Stimulated activated CD4-positive, alpha-beta T cell treated with anti-CD3 and anti-CD28 coated beads, Interleukin-15, amount 100 ng/mL, for 48 hours (primary cell): Measurements from ENCODE around the gene SLC22A24.
"Not testable (repeated sequence)": the region's sequence is repeated elsewhere in the genome, so short reads cannot be mapped to it uniquely, and the experiment has no call there.

ENCODE experiments used
- DNase-seq, 2 donors: peaks; one replicate each; pipeline ENCODE4 v3.0.0-alpha.2; 2020; ENCODE audit warnings: low read depth in 2 of 2

Gene SLC22A24

GRCh38 chr11:63144121-63144520 is at the start of gene SLC22A24:
Gene SLC22A24 (minus strand): TSS chr11:63144221. CDS start chr11:63143779, 442 bp downstream.
- no peak for DNase-seq

- no peak for DNase-seq
Measured at GRCh38 chr11:63180536-63180935, 36.5 kb upstream of the SLC22A24 start.

- no peak for DNase-seq
Measured at GRCh38 chr11:63179432-63180041, 35.5 kb upstream of the SLC22A24 start.

GRCh38 chr11:63177872-63178271 is 33.9 kb upstream of the SLC22A24 start:
- no peak for DNase-seq

GRCh38 chr11:63165706-63166310 is 21.8 kb upstream of the SLC22A24 start:
- no peak for DNase-seq

GRCh38 chr11:63155794-63156193 is 11.8 kb upstream of the SLC22A24 start:
- no peak for DNase-seq

- no peak for DNase-seq
Measured at GRCh38 chr11:63146581-63146980, 2.6 kb upstream of the SLC22A24 start.

GRCh38 chr11:63142459-63142858 is 1.6 kb downstream of the SLC22A24 start:
- DNase-seq = no peak

GRCh38 chr11:63132985-63133775 is 10.8 kb downstream of the SLC22A24 start:
- DNase-seq = no peak

- no peak for DNase-seq
Measured at GRCh38 chr11:63099555-63099954, 44.5 kb downstream of the SLC22A24 start.

- no peak for DNase-seq
Measured at GRCh38 chr11:63080682-63081081, 63.3 kb downstream of the SLC22A24 start.

- not testable (repeated sequence) for DNase-seq
Measured at GRCh38 chr11:63046203-63046602, 97.8 kb downstream of the SLC22A24 start.

- DNase-seq = no peak
Measured at GRCh38 chr11:63042596-63042995, 101.4 kb downstream of the SLC22A24 start.

- DNase-seq = no peak
Measured at GRCh38 chr11:63032457-63032856, 111.6 kb downstream of the SLC22A24 start.
